Uterus (tissue), 4 donors: ENCODE measurements around the gene MRPL37. TPM values are rescaled to one million over a fixed set of nuclear protein-coding genes. Genes with fewer than 3 reads are reported as not detected.

ENCODE experiments used
- DNase-seq, 2 donors: peaks; one replicate each; pipeline ENCODE4 v3.0.0-alpha.2; 2019 to 2020
- H3K27ac ChIP-seq, 2 donors: fragments of 200-600 bp; sonication (generic); 1 replicate in 1 of 2; 2 replicates in 1 of 2; pipeline ENCODE4 v1.5.1; 2016 to 2018
- H3K27me3 ChIP-seq, 2 donors: fragments of 200-600 bp; sonication (generic); one replicate each; pipeline ENCODE4 v1.5.1; 2018 to 2019; ENCODE audit warnings: control low read depth in 1 of 2
- H3K36me3 ChIP-seq, 2 donors: fragments of 200-600 bp; sonication (generic); one replicate each; pipeline ENCODE4 v1.5.1; 2019; ENCODE audit warnings: control low read depth in 1 of 2
- H3K4me1 ChIP-seq, 2 donors: fragments of 200-600 bp; sonication (generic); one replicate each; pipeline ENCODE4 v1.5.1; 2018 to 2019; ENCODE audit warnings: control low read depth in 1 of 2
- H3K4me3 ChIP-seq, 2 donors: fragments of 200-600 bp; sonication (generic); 1 replicate in 1 of 2; 2 replicates in 1 of 2; pipeline ENCODE4 v1.5.1; 2018 to 2019; ENCODE audit warnings: mild to moderate bottlenecking in 1 of 2
- H3K9me3 ChIP-seq, 2 donors: fragments of 200-600 bp; sonication (generic); one replicate each; pipeline ENCODE4 v1.5.1; 2019; ENCODE audit warnings: control low read depth in 1 of 2
- POLR2A ChIP-seq, 2 donors: fragments of 450-650 bp; IDR thresholded peaks; one replicate each; pipeline ENCODE4 v1.6.1; 2016; ENCODE audit warnings: antibody characterized with exemption in 2 of 2, mild to moderate bottlenecking in 1 of 2, moderate library complexity in 1 of 2
- intact Hi-C: fragments of 100-400 bp; cut with DNase I; formaldehyde crosslinking; loops from one replicate; pipeline ENCODE4 v1.15.1; 2023; ENCODE audit warnings: low total_unique reads
- total RNA-seq, 4 donors: library from RNA; depleted of rRNA in 3 of 4; stranded (reverse); fragments of >200 nt in 3 of 4; gene quantifications; one replicate each; pipeline versions ENCODE4 v1.1.0 to v1.2.4, GENCODE V29; 2014 to 2023
- TF ChIP-seq, protein P1 (sequence below), 4 experiments: fragments of 200-600 bp in 2 of 4; fragments of 450-650 bp in 2 of 4; sonication (generic) in 2 of 4; IDR thresholded peaks; one replicate each; pipeline ENCODE4 v1.5.1; 2016 to 2019; ENCODE audit warnings: antibody characterized with exemption in 4 of 4, mild to moderate bottlenecking in 2 of 4, moderate library complexity in 1 of 4
- donor health status: DM: yes; HTN: yes; CAD: no.

Gene MRPL37
- total RNA-seq, 4 donors from 2014 or later = 4.4 to 52.9 (median 39.0) TPM

DNA sequence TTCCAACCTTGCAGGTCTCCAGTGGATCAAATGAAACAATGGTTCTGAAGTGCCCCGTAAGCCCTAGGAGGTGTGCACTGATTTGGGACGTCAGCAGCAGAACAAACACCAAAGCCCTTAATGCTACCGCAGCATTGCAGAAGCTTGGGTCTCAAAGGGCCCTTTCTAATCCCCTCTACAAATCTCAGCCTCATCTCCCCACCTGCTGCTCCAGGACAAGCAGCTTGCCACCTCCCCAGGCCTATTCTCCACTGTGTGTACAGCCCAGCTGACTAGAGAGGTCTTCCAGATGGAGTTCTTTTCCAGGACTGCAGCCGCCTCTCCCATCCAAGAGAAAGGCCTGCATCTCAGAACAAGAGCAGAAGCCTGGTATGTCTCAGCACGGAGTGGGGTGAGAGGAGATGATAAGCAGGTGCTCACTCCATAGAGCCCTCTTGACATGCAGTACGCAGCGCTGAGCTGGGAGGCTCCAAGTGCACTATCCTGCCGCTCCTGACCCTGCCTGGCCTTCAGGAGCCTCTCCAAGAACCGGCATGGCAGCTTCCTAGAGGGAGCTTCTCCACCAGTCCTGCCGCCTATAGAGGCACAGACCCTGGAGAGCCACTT, 46.3 kb downstream of the MRPL37 start:
- no peak overlapping the region for H3K4me3 ChIP-seq
- no peak for DNase-seq
- no peaks in the 10 kb centered on the region for H3K36me3 ChIP-seq
- no peak overlapping the region for H3K27ac ChIP-seq
- no peak for TF ChIP-seq POLR2A (IDR thresholded peaks at IDR 0.05)
- TF ChIP-seq, protein P1, sequence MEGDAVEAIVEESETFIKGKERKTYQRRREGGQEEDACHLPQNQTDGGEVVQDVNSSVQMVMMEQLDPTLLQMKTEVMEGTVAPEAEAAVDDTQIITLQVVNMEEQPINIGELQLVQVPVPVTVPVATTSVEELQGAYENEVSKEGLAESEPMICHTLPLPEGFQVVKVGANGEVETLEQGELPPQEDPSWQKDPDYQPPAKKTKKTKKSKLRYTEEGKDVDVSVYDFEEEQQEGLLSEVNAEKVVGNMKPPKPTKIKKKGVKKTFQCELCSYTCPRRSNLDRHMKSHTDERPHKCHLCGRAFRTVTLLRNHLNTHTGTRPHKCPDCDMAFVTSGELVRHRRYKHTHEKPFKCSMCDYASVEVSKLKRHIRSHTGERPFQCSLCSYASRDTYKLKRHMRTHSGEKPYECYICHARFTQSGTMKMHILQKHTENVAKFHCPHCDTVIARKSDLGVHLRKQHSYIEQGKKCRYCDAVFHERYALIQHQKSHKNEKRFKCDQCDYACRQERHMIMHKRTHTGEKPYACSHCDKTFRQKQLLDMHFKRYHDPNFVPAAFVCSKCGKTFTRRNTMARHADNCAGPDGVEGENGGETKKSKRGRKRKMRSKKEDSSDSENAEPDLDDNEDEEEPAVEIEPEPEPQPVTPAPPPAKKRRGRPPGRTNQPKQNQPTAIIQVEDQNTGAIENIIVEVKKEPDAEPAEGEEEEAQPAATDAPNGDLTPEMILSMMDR (IDR thresholded peaks at IDR 0.05) = no peak
- no peaks in the 10 kb centered on the region for H3K27me3 ChIP-seq
- no peaks in the 10 kb centered on the region for H3K4me1 ChIP-seq
- H3K9me3 ChIP-seq = no peaks in the 10 kb centered on the region
- intact Hi-C loops = no loop called here

- Histone ChIP-seq H3K27ac (no peak overlapping the region), H3K4me3 (no peak overlapping the region), H3K36me3 (no peaks in the 10 kb centered on the region), H3K9me3 (no peaks in the 10 kb centered on the region), H3K4me1 (no peaks in the 10 kb centered on the region), H3K27me3 (no peaks in the 10 kb centered on the region)
- intact Hi-C loops = no loop called here
- no peak for DNase-seq
- TF ChIP-seq, protein P1 (IDR thresholded peaks at IDR 0.05) = no peak
- no peak for TF ChIP-seq POLR2A (IDR thresholded peaks at IDR 0.05)
These were observed 48.0 kb downstream of the MRPL37 start for GRCh38 chr1:54247863-54248515.

GRCh38 chr1:54248966-54249365, 49.0 kb downstream of the MRPL37 start:
- TF ChIP-seq, protein P1 (IDR thresholded peaks at IDR 0.05) = no peak
- no peak for TF ChIP-seq POLR2A (IDR thresholded peaks at IDR 0.05)
- Histone ChIP-seq H3K4me1 (peaks cover 0 to 1% of the 10 kb centered on the region in 2 donors), H3K27me3 (no peaks in the 10 kb centered on the region), H3K27ac (no peak overlapping the region), H3K36me3 (no peaks in the 10 kb centered on the region), H3K9me3 (no peaks in the 10 kb centered on the region), H3K4me3 (no peak overlapping the region)
- intact Hi-C loops = no loop called here
- no peak for DNase-seq

- Histone ChIP-seq H3K4me3 (no peak overlapping the region), H3K4me1 (peaks cover 0 to 9% of the 10 kb centered on the region in 2 donors), H3K36me3 (no peaks in the 10 kb centered on the region), H3K27ac (no peak overlapping the region), H3K9me3 (no peaks in the 10 kb centered on the region), H3K27me3 (no peaks in the 10 kb centered on the region)
- DNase-seq = no peak
- intact Hi-C loops = no loop called here
- TF ChIP-seq POLR2A (IDR thresholded peaks at IDR 0.05) = no peak
- TF ChIP-seq, protein P1 (IDR thresholded peaks at IDR 0.05) = no peak
These were observed 50.0 kb downstream of the MRPL37 start for GRCh38 chr1:54249819-54250435.

- TF ChIP-seq POLR2A (IDR thresholded peaks at IDR 0.05) = no peak
- TF ChIP-seq, protein P1 (IDR thresholded peaks at IDR 0.05) = no peak
- peaks cover 0 to 9% of the 10 kb centered on the region in 2 donors for H3K4me1 ChIP-seq
- intact Hi-C loops = no loop called here
- DNase-seq = no peak
- H3K9me3 ChIP-seq = no peaks in the 10 kb centered on the region
- no peak overlapping the region for H3K27ac ChIP-seq
- H3K36me3 ChIP-seq = no peaks in the 10 kb centered on the region
- H3K27me3 ChIP-seq = no peaks in the 10 kb centered on the region
- H3K4me3 ChIP-seq = no peak overlapping the region
These were observed 50.7 kb downstream of the MRPL37 start for GRCh38 chr1:54250670-54251069.
